ENCODE measurements around the gene TMC4. TPM values are rescaled to one million over a fixed set of nuclear protein-coding genes. Genes with fewer than 3 reads are reported as not detected.
"Not testable (repeated sequence)": the region's sequence is repeated elsewhere in the genome, so short reads cannot be mapped to it uniquely, and the experiment has no call there.

The TMC4 gene
- total RNA-seq, 1 experiment from 2014 or later, result 175 TPM

- H3K9me3 ChIP-seq (ENCODE audit: insufficient read depth, low read depth), result no peaks in the 10 kb centered on the region
- ChIA-PET CTCF (no interaction called here), POLR2A (ENCODE audit: unreplicated experiment) (no interaction called here)
- no peak overlapping the region for H3K4me2 ChIP-seq
- no peaks in the 10 kb centered on the region for H3K79me2 ChIP-seq (ENCODE audit: low read depth)
- no peaks in the 10 kb centered on the region for H3K4me1 ChIP-seq (replicated peaks; ENCODE audit: insufficient read depth)
- no TSS peak for BruUV-seq (replicated peaks)
- no peak overlapping the region for H3K4me3 ChIP-seq
- no peaks in the 10 kb centered on the region for H3K36me3 ChIP-seq (ENCODE audit: low read depth)
- H4K20me1 ChIP-seq (ENCODE audit: insufficient read depth), result no peaks in the 10 kb centered on the region
- H2AFZ ChIP-seq, result no peak overlapping the region
- H3K9me2 ChIP-seq (ENCODE audit: insufficient read depth), result no peaks in the 10 kb centered on the region
- TF ChIP-seq CTCF (conservative IDR thresholded peaks at IDR 0.05), result no peak
- 0 out of 2 replicates have a peak, but pooled peaks cover 5% of the 10 kb centered on the region for H3F3A ChIP-seq (ENCODE audit: insufficient read depth, low read depth)
- no peak for DNase-seq
- no peak overlapping the region for H3K27ac ChIP-seq
- intact Hi-C loops (cut with micrococcal nuclease; ENCODE audit: unreplicated experiment), result no loop called here
- H3K27me3 ChIP-seq (ENCODE audit: insufficient read depth, low read depth), result peaks cover 11% of the 10 kb centered on the region; the same call in 1 of the 2 replicates
Measured at GRCh38 chr19:54216869-54217268, 43.9 kb upstream of the TMC4 start.

- DNase-seq; H3K4me1 ChIP-seq (replicated peaks; ENCODE audit: insufficient read depth); CTCF ChIA-PET; H3K36me3 ChIP-seq (ENCODE audit: low read depth); intact Hi-C loops (cut with micrococcal nuclease; ENCODE audit: unreplicated experiment); H3K4me3 ChIP-seq; BruUV-seq (replicated peaks); H3K27ac ChIP-seq; H3K4me2 ChIP-seq; H3K9me3 ChIP-seq (ENCODE audit: insufficient read depth, low read depth); H3K9me2 ChIP-seq (ENCODE audit: insufficient read depth); H3K79me2 ChIP-seq (ENCODE audit: low read depth); H4K20me1 ChIP-seq (ENCODE audit: insufficient read depth); H2AFZ ChIP-seq: not testable (repeated sequence)
- Histone ChIP-seq H3K27me3 (ENCODE audit: insufficient read depth, low read depth) (peaks cover 11% of the 10 kb centered on the region; the same call in 1 of the 2 replicates), H3F3A (ENCODE audit: insufficient read depth, low read depth) (peaks cover 14% of the 10 kb centered on the region; the same call in 1 of the 2 replicates)
- POLR2A ChIA-PET (ENCODE audit: unreplicated experiment), result interaction anchor here (0.6 kb wide), 1 partner anchor 412 kb away, joined by 3 read pairs; no protein-coding TSS in a partner anchor
Measured at GRCh38 chr19:54214734-54215133, 41.8 kb upstream of the TMC4 start.

GRCh38 chr19:54214217-54214616 is 41.3 kb upstream of the TMC4 start:
- H3K9me2 ChIP-seq (ENCODE audit: insufficient read depth); H3K36me3 ChIP-seq (ENCODE audit: low read depth); BruUV-seq (replicated peaks); H2AFZ ChIP-seq; H3K4me3 ChIP-seq; H4K20me1 ChIP-seq (ENCODE audit: insufficient read depth); H3K79me2 ChIP-seq (ENCODE audit: low read depth); H3K4me2 ChIP-seq; H3K9me3 ChIP-seq (ENCODE audit: insufficient read depth, low read depth); H3K27ac ChIP-seq; intact Hi-C loops (cut with micrococcal nuclease; ENCODE audit: unreplicated experiment); DNase-seq; CTCF ChIA-PET: not testable (repeated sequence)
- H3F3A ChIP-seq (ENCODE audit: insufficient read depth, low read depth), result peaks cover 19% of the 10 kb centered on the region
- peaks cover 12% of the 10 kb centered on the region for H3K4me1 ChIP-seq (replicated peaks; ENCODE audit: insufficient read depth)
- POLR2A ChIA-PET (ENCODE audit: unreplicated experiment), result interaction anchor here (0.6 kb wide), 1 partner anchor 411 kb away, joined by 3 read pairs; no protein-coding TSS in a partner anchor
- H3K27me3 ChIP-seq (ENCODE audit: insufficient read depth, low read depth), result peaks cover 11% of the 10 kb centered on the region; the same call in 1 of the 2 replicates

DNA sequence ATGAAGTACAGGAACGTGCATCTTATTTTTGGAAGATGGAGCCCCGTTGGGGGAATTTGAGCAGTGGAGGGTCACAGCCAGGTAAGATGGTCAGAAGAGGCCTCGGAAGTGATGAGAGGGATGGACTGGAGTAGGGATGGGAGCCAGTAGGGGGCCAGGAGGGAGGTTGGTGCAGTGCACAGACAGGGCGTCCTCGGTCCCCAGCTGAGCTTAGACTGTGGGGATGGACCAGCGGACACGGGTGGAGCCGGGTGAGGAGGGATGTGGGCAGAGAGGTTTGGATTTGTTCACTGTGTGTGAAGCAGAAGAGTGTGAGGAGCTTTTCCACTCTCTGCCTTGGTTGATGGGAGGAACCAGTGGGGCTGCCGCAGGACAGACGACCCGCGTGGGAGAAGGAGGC is 38.3 kb upstream of the TMC4 start:
- Histone ChIP-seq H3K27me3 (ENCODE audit: insufficient read depth, low read depth) (no peaks in the 10 kb centered on the region), H3K36me3 (ENCODE audit: low read depth) (peaks cover 9% of the 10 kb centered on the region), H4K20me1 (ENCODE audit: insufficient read depth) (peaks cover 36% of the 10 kb centered on the region), H3K79me2 (ENCODE audit: low read depth) (peaks cover 7% of the 10 kb centered on the region; the same call in 1 of the 2 replicates), H3K4me3 (no peak overlapping the region), H3K27ac (no peak overlapping the region), H2AFZ (no peak overlapping the region), H3K4me2 (no peak overlapping the region), H3K9me2 (ENCODE audit: insufficient read depth) (no peaks in the 10 kb centered on the region), H3F3A (ENCODE audit: insufficient read depth, low read depth) (peaks cover 47% of the 10 kb centered on the region), H3K4me1 (replicated peaks; ENCODE audit: insufficient read depth) (peaks cover 28% of the 10 kb centered on the region), H3K9me3 (ENCODE audit: insufficient read depth, low read depth) (no peaks in the 10 kb centered on the region)
- DNase-seq, result no peak
- intact Hi-C loops (cut with micrococcal nuclease; ENCODE audit: unreplicated experiment), result no loop called here
- POLR2A ChIA-PET (ENCODE audit: unreplicated experiment), result no interaction called here
- BruUV-seq (replicated peaks), result no TSS peak
- CTCF ChIA-PET, result no interaction called here
- TF ChIP-seq EZH2 (IDR thresholded peaks at IDR 0.05; ENCODE audit: low read depth) (no peak), CTCF (conservative IDR thresholded peaks at IDR 0.05) (no peak)

Measured in PC-9 (cell line).